GM12878 (cell line): Measurements from ENCODE around the gene SMG5.

Experiments
- BHLHE40 ChIP-seq, 2 experiments: fragments of 450-650 bp in 1 of 2; IDR thresholded peaks; 2 replicates each; pipeline ENCODE4 v1.6.1; 2011 to 2017; ENCODE audit warnings: low read depth in 2 of 2, borderline replicate concordance in 1 of 2, improper control_type of control experiment in 1 of 2, low read length in 1 of 2, mild to moderate bottlenecking in 1 of 2
- CTCF ChIP-seq, 3 experiments: IDR thresholded peaks in 2 of 3; conservative IDR thresholded peaks in 1 of 3; 2 replicates each; pipeline ENCODE4 v1.5.1; 2011; ENCODE audit warnings: low read depth in 3 of 3, low read length in 3 of 3, mild to moderate bottlenecking in 3 of 3, control low read depth in 2 of 3, moderate library complexity in 2 of 3, inconsistent platforms in 1 of 3, mixed read lengths in 1 of 3; ENCODE audit not compliant: control insufficient read depth in 2 of 3, insufficient read depth in 1 of 3; ENCODE audit errors: extremely low read depth in 1 of 3
- FOS ChIP-seq: IDR thresholded peaks from 3 replicates; pipeline ENCODE4 v1.6.1; 2011; ENCODE audit warnings: borderline replicate concordance; ENCODE audit not compliant: insufficient read length; ENCODE audit errors: extremely low read depth
- GATAD2B ChIP-seq: fragments of 450-650 bp; conservative IDR thresholded peaks from 2 replicates; pipeline ENCODE4 v1.6.1; 2017; ENCODE audit warnings: low read depth, mild to moderate bottlenecking, moderate library complexity
- HDAC6 ChIP-seq: fragments of 200-600 bp; sonication (generic); IDR thresholded peaks from one replicate; pipeline ENCODE4 v1.8.0; 2017; ENCODE audit warnings: antibody characterized with exemption; ENCODE audit not compliant: unreplicated experiment
- KDM1A ChIP-seq: fragments of 200-600 bp; sonication (generic); IDR thresholded peaks from 2 replicates; pipeline ENCODE4 v1.6.1; 2016; ENCODE audit warnings: borderline replicate concordance
- NFYA ChIP-seq: IDR thresholded peaks from 2 replicates; pipeline ENCODE4 v1.6.1; 2011; ENCODE audit warnings: low read depth, mild to moderate bottlenecking, low read length, improper control_type of control experiment, borderline replicate concordance
- POLR2A ChIP-seq: IDR thresholded peaks from 2 replicates; pipeline ENCODE4 v1.6.1; 2011; ENCODE audit warnings: low read depth, mild to moderate bottlenecking, low read length
- RB1 ChIP-seq: fragments of 450-650 bp; formaldehyde crosslinking; IDR thresholded peaks from 2 replicates; pipeline ENCODE4 v1.6.1; 2017; ENCODE audit warnings: mild to moderate bottlenecking, borderline replicate concordance
- RCOR1 ChIP-seq: conservative IDR thresholded peaks from 2 replicates; pipeline ENCODE4 v1.6.1; 2012; ENCODE audit warnings: low read depth, low read length, improper control_type of control experiment
- REST ChIP-seq: IDR thresholded peaks from 2 replicates; pipeline ENCODE4 v1.6.1; 2012; ENCODE audit warnings: mild to moderate bottlenecking, low read depth, low read length
- SREBF1 ChIP-seq: IDR thresholded peaks from 2 replicates; pipeline ENCODE4 v1.6.1; 2012; ENCODE audit warnings: mild to moderate bottlenecking, low read length
- USF2 ChIP-seq: IDR thresholded peaks from 2 replicates; pipeline ENCODE4 v1.6.1; 2011; ENCODE audit warnings: low read depth, low read length, improper control_type of control experiment, borderline replicate concordance
- ZBTB33 ChIP-seq: fragments of 450-650 bp; IDR thresholded peaks from 2 replicates; pipeline ENCODE4 v1.6.1; 2017; ENCODE audit warnings: mild to moderate bottlenecking

GRCh38 chr1:156293895-156294294 is 11.3 kb upstream of the SMG5 start:
- no peak for TF ChIP-seq POLR2A
- TF ChIP-seq REST: no peak
- TF ChIP-seq ZBTB33: no peak
- no peak for TF ChIP-seq HDAC6
- no peak for TF ChIP-seq BHLHE40 (IDR thresholded peaks at IDR 0.05; ENCODE audit: borderline replicate concordance in 1 of 2, low read depth in 2 of 2, low read length in 1 of 2)
- TF ChIP-seq RB1: no peak
- TF ChIP-seq USF2: no peak
- TF ChIP-seq SREBF1: no peak
- no peak for TF ChIP-seq FOS
- no peak for TF ChIP-seq CTCF (IDR thresholded peaks at IDR 0.05 in 2 of 3, conservative IDR thresholded peaks at IDR 0.05 in 1 of 3; ENCODE audit: control insufficient read depth in 2 of 3, extremely low read depth in 1 of 3, insufficient read depth in 1 of 3, low read depth in 3 of 3, low read length in 3 of 3)
- TF ChIP-seq GATAD2B: no peak
- no peak for TF ChIP-seq KDM1A
- TF ChIP-seq RCOR1: no peak
- no peak for TF ChIP-seq NFYA
